ENCODE measurements around the gene COL9A1. TPM values are rescaled to one million over a fixed set of nuclear protein-coding genes. Genes with fewer than 3 reads are reported as not detected.
"Not testable (repeated sequence)": the region's sequence is repeated elsewhere in the genome, so short reads cannot be mapped to it uniquely, and the experiment has no call there.

Gene COL9A1
- polyA plus RNA-seq (2014; cell fraction: cytosol; rRNA removed) = 4.0 and 4.4 TPM in 2 replicates
- polyA plus RNA-seq (2014; cell fraction: nucleus; rRNA removed) = 42.5 and 49.1 TPM in 2 replicates

- no peak for DNase-seq (ENCODE audit: low spot score)
These were observed at the start of gene COL9A1 for GRCh38 chr6:70303034-70303525. TSS of gene COL9A1 (minus strand) at chr6:70303084. CDS start at chr6:70302924, 160 bp downstream.

- no peak for DNase-seq (ENCODE audit: low spot score)
These were observed 48.6 kb upstream of the COL9A1 start for GRCh38 chr6:70351461-70351860.

GRCh38 chr6:70345619-70346018 is 42.7 kb upstream of the COL9A1 start:
- no peak for DNase-seq (ENCODE audit: low spot score)

GRCh38 chr6:70343313-70343712 is 40.4 kb upstream of the COL9A1 start:
- DNase-seq (ENCODE audit: low spot score) = no peak

GRCh38 chr6:70339810-70340209 is 36.9 kb upstream of the COL9A1 start:
- DNase-seq (ENCODE audit: low spot score) = not testable (repeated sequence)

- DNase-seq (ENCODE audit: low spot score) = no peak
These were observed 35.9 kb upstream of the COL9A1 start for GRCh38 chr6:70338775-70339174.

- DNase-seq (ENCODE audit: low spot score) = no peak
These were observed 34.8 kb upstream of the COL9A1 start for GRCh38 chr6:70337743-70338105.

- no peak for DNase-seq (ENCODE audit: low spot score)
These were observed 34.3 kb upstream of the COL9A1 start for GRCh38 chr6:70336996-70337742.

- no peak for DNase-seq (ENCODE audit: low spot score)
These were observed 24.2 kb upstream of the COL9A1 start for GRCh38 chr6:70327036-70327435.

GRCh38 chr6:70325009-70325408 is 22.1 kb upstream of the COL9A1 start:
- no peak for DNase-seq (ENCODE audit: low spot score)

- DNase-seq (ENCODE audit: low spot score) = not testable (repeated sequence)
These were observed 14.9 kb upstream of the COL9A1 start for GRCh38 chr6:70317799-70318198.

- DNase-seq (ENCODE audit: low spot score) = no peak
These were observed 12.3 kb upstream of the COL9A1 start for GRCh38 chr6:70315079-70315751.

GRCh38 chr6:70314296-70314695 is 11.4 kb upstream of the COL9A1 start:
- DNase-seq (ENCODE audit: low spot score) = no peak

GRCh38 chr6:70312165-70312745 is 9.4 kb upstream of the COL9A1 start:
- no peak for DNase-seq (ENCODE audit: low spot score)

- peak; percentile 57 for DNase-seq (ENCODE audit: low spot score)
These were observed 7.3 kb upstream of the COL9A1 start for GRCh38 chr6:70310063-70310694.

- no peak for DNase-seq (ENCODE audit: low spot score)
These were observed 6.4 kb upstream of the COL9A1 start for GRCh38 chr6:70309243-70309642.

- not testable (repeated sequence) for DNase-seq (ENCODE audit: low spot score)
These were observed 5.3 kb upstream of the COL9A1 start for GRCh38 chr6:70308142-70308541.

GRCh38 chr6:70307008-70307407 is 4.1 kb upstream of the COL9A1 start:
- no peak for DNase-seq (ENCODE audit: low spot score)

- DNase-seq (ENCODE audit: low spot score) = no peak
These were observed 1.7 kb upstream of the COL9A1 start for GRCh38 chr6:70304616-70305015.

GRCh38 chr6:70299456-70299855 is 3.4 kb downstream of the COL9A1 start:
- DNase-seq (ENCODE audit: low spot score) = no peak

- DNase-seq (ENCODE audit: low spot score) = no peak
These were observed 4.8 kb downstream of the COL9A1 start for GRCh38 chr6:70298068-70298467.

- DNase-seq (ENCODE audit: low spot score) = no peak
These were observed 10.7 kb downstream of the COL9A1 start for GRCh38 chr6:70292193-70292592.

Data from SK-N-DZ (cell line).